Activated CD8-positive, alpha-beta memory T cell treated with anti-CD3 and anti-CD28 coated beads, Interleukin-2, amount 50 U/mL, for 1 hour (primary cell): ENCODE data around the gene CGNL1.

Source experiments
- DNase-seq: peaks from one replicate; pipeline ENCODE4 v3.0.0-alpha.2; 2020; ENCODE audit errors: extremely low read depth

The CGNL1 gene

GRCh38 chr15:57597431-57597830 is 221.1 kb downstream of the CGNL1 start:
- DNase-seq: no peak

- no peak for DNase-seq
Observed at GRCh38 chr15:57598346-57598745, 222.0 kb downstream of the CGNL1 start.

GRCh38 chr15:57599296-57599810 is 223.0 kb downstream of the CGNL1 start:
- no peak for DNase-seq

GRCh38 chr15:57600197-57600596 is 223.9 kb downstream of the CGNL1 start:
- DNase-seq: no peak
